Central memory CD4-positive, alpha-beta T cell (primary cell): ENCODE data around the gene MARS1.

ENCODE experiments used
- DNase-seq: peaks from one replicate; pipeline ENCODE4 v3.0.0; 2022

The MARS1 gene

GRCh38 chr12:57531836-57532235 lies 44.0 kb downstream of the MARS1 start:
- DNase-seq = no peak

GRCh38 chr12:57533108-57533507 lies 45.2 kb downstream of the MARS1 start:
- no peak for DNase-seq

GRCh38 chr12:57534250-57534649 lies 46.4 kb downstream of the MARS1 start:
- no peak for DNase-seq

DNA sequence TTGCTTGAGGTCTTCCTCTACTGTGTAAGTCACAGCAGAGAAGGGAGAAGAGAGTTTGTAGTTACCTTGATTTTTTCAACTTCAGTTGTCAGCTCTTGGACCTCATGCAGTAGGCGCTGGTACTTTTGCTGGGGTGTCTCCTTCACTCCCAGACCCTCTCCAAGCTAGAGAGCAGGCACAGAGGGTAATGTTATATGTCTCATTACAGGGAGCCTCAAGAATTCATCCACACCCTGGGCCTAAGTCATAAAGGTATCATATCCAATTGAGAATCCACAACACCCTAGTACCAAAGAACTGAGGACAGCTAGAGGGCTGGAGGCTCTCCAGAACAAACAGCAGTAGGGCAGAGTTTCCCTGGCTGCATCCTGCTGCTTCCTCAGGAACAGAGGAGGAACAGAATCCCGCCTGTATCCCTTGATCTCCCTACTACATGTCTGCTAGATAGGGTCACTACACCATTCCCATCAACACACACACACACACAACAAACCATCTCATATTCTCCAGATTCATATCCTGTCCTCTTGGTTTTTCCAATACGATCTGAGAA lies 47.2 kb downstream of the MARS1 start:
- no peak for DNase-seq

DNA sequence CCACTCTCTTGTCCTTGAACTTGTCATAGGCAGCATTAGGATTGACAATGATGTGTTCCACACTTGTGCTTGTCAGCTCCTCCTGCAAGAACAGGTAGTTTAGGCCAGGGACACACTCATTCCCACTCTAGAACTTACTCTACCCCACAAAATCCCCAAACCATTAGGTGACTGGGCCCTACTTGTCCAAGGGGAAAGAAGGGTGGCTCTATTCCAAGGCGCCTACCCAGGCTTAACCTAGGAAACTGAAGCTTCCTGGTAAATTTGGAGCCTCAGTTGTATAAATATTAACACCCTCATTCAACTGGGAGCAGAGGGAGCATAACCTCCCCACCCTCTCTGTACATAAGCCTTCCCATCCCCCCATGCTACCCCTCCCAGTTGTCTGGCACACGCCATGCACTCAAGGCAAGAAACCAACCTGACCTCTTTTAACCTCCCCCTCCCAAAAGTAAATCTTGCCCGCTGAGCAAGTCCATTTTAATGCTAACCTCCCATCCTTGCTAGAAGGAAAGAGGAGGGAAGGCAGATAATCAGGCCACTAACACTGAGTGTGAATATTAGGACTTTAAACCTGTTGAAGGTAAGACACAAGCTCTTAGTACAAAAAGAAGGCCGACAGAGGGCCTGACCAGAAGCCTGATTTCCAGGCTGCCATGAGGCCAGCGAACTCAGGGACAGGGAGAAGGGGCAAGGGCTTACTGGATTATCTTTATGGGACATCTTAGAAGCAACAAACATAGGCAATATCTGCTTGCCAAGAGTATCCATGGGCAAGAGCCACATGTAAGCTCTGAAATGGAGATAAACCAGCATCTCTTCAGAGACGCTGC lies 48.1 kb downstream of the MARS1 start:
- no peak for DNase-seq

DNA sequence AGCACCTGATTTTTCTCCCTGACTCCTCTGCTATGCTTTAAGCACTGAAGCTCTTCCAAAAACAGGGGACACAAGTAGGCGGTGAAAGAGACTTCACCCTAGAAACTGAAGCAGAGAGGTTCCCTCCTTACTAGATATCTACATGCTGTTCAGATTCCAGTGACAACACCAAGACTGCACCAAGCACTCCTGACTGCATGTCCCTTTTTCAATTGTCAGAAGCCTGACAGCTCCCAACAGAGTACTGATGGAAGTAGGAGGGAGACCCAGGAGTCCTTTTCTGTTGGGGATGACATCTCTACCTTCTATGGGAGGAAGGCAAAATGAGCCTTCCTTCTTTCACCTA lies 48.7 kb downstream of the MARS1 start:
- no peak for DNase-seq

DNA sequence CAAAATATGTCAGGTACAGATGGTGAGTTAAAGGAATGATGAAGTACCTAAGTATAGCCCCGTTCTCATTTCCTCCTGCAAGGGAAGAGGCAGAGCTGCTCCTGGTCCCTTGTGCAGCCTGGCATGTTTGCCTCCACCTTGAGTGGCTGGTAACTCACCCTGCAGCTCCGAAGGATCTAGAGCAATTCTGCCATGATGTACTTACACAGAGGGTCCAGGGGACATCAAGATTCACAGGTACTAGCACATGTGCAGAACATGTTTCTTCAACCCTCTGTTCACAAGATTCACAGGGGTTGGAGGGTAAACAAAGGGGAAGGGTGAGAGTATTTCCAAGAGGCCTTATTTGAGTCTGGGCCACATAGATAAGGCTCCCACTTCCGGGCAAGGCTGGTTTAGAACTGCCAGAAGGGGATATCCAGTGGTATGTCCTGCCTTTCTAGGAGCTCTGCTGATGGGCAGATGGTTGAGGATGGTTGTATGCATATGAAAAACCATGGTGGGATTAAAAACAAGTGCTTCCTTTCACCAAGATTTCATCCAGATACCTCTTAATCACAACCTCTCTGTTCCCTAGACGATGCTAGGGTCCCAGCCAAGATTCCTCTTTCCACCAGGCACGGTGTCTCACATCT lies 51.4 kb downstream of the MARS1 start:
- no peak for DNase-seq

DNA sequence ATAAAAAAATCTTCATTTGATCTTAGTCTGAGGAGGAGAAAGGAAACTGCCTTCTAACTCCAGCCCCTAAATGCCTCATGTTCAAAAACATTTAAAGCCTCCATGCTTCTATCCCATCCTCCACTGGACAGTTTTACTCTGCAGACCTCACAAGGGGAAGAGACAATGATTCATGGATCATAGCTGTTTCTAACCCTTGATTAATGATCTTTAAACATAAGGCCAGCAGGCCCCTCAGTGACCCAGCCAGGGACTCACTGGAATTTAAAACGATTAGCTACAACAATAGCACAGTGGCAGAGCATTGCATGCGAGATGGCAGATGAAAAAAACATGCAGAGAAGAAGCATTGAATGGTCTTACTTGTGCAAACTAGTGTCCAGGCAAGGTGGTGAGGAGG lies 53.1 kb downstream of the MARS1 start:
- no peak for DNase-seq

- DNase-seq = no peak
Observed at GRCh38 chr12:57541717-57542116, 53.8 kb downstream of the MARS1 start.

GRCh38 chr12:57543581-57543980 lies 55.7 kb downstream of the MARS1 start:
- DNase-seq = no peak

DNA sequence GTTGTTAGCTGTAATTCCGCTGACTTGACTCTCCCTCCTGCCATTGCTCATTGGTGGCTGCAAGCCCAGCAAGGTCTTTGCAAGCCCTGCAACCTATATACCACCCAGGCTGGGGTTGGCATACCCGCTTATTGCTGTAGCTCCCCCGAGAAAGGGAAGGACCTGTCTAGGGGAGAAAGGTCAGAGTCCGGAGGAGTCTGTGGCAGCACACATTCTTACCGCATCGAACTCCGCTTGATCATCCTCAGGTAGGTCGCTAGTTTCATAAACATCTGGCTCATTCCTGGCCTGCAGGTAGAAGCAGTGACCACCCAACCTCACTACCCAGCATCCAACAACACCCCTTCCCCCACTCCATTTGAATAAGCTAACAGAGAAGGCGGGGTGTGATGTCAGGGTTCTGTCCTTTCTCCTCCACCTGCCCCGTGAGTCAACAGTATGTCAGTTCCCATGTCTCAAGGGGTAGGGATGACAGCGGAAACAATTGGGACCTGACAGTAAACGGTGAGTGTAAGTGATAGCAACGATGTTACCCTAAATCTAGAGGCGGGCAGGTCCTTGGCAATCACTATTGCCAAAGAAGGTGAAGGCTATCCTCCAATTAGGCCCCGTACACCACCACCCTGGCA lies 58.1 kb downstream of the MARS1 start:
- DNase-seq = no peak

- DNase-seq = peak; percentile 92
Observed at GRCh38 chr12:57546438-57547287, 58.8 kb downstream of the MARS1 start, which contains the start of gene DCTN2. Gene DCTN2, minus strand, starts transcription at chr12:57547192. Its CDS starts 129 bp downstream, at chr12:57547063.

DNA sequence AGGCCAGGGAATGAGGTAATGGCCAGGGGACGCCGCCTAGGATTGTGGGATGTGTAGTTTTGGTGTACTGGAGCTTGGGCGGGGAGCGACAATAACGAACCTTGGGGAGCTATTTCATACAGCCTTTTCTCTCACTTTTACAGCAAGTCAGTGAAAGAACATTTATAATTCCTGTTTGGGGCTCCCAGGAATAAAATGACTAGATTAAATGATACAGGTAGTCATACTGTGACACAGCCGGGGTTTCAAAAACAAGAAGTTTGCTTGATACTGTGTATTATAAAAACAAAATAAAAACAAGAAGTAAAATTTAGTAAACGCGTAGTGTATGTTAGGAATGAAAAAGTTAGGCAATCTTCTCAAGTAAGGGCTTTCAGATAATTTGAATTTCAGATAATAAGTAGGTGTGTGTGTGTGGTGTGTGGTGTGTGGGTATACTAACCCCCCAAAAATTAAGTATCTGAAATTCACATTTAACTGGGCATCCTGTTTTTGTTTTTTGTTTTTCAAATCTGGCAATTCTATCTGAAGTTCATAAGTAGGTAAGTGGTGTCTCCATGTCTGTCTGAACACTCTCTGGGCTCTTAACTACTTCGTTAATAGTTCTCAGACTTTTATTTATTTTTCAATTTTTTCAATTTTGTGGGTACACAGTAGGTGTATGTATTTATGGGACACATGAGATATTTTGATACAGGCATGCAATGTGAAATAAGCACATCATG lies 59.6 kb downstream of the MARS1 start:
- DNase-seq = no peak

DNA sequence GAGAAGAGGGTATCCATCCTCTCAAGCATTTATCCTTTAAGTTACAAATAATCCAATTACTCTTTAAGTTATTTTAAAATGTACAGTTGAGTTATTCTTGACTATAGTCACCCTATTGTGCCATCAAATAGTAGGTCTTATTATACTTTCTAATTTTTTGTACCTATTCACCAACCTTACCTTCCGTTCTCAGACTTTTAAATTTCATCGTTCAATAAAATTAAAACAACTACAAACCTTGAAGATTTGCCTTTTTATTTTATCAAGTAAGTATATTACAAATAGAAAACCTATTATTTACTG lies 60.1 kb downstream of the MARS1 start:
- DNase-seq = no peak

GRCh38 chr12:57548488-57548887 lies 60.6 kb downstream of the MARS1 start:
- no peak for DNase-seq

DNA sequence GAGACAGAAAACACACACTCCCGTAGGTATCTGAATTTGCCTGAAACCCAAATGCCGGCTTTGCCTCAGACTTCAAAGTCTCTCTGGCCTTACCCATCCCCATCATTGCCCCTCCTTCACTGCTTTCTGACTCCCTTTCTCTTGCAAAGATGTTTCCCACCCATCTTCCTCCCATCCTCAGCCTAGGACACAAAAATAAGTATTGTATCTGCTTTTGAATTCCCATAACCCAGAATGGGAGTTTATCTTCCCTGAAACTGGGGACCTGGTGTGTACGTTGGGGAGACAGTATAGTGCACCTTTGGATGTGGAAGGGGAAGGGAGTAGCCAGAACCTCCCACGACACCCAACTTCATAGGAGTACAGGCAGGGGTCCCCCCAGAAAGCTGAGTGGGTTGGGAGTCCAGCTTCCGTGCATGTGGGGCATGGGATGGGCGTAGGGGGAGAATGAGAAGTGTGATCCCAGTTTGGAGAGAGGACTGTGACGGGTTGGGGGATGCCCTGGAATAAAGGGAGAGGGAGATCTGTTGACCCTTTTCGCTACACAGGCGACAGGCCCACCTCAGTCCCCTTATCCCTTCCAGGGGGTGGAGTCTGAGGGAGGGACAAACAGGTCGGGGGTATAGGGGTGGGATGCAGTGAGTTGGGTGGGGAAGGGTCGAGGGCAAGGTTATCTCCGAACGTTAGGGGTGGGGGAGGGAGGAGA lies 61.5 kb downstream of the MARS1 start:
- no peak for DNase-seq

DNA sequence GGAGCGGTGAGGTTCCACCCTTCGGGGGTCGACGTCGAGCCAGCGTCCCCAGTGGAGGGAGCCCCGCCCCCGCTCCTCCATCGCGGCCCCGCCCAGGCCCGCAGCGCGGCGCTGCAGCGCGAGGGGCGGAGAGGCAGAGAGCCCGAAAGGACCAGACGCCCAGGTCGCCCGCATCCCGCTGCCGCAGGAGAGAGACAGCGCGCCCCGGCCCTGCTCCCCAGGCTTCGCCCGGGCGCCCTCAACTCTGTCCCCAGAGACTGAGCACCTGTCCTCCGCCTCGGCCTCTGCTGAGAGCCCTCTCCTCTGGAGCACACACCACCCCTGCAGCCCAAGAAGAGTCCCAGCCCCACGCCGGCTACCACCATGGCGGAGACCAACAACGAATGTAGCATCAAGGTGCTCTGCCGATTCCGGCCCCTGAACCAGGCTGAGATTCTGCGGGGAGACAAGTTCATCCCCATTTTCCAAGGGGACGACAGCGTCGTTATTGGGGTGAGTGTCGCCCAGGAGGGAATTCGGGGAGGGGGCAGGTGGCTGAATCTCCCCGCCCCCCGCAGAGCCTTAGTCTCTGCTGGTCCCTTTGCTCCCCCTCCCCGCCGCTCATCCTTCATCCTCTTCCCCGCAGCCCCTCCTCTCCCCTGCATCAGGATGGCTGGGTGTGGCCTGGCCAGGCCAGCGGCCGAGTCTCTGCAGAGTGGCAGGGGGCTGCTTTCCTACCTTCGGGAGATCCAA lies 62.2 kb downstream of the MARS1 start, which contains the start of gene KIF5A:
TSS of gene KIF5A (plus strand) at position 136 of the 732 bp plus-strand sequence. CDS start at position 364, 228 bp downstream.
- DNase-seq = peak; percentile 32

GRCh38 chr12:57550641-57551549 lies 63.0 kb downstream of the MARS1 start:
- DNase-seq = no peak

- no peak for DNase-seq
Observed at GRCh38 chr12:57551637-57552305, 63.9 kb downstream of the MARS1 start.
